Caco-2 (cell line): ENCODE data around the gene RIPOR3. TPM values are rescaled to one million over a fixed set of nuclear protein-coding genes. Genes with fewer than 3 reads are reported as not detected.

ENCODE experiments used
- BruUV-seq: library from RNA; stranded (reverse); fragments of 400-500 nt; replicated peaks from 2 replicates; lab custom pipeline; 2021; lab: Mats Ljungman, UMichigan
- CTCF ChIA-PET: fragments of 300-600 bp; sonication (Branson Sonifier 250); formaldehyde crosslinking; loops from one replicate; lab custom pipeline; 2022; ENCODE audit warnings: antibody characterized with exemption; lab: Charles Lee
- POLR2A ChIA-PET: fragments of 300-600 bp; sonication (Branson Sonifier 250); formaldehyde crosslinking; loops from one replicate; lab custom pipeline; 2022; ENCODE audit warnings: antibody characterized with exemption; lab: Charles Lee
- DNase-seq, 2 experiments: peaks; one replicate each; pipeline versions ENCODE4 v3.0.0 to v3.0.0-alpha.2; 2020 to 2022
- H3K27me3 ChIP-seq: replicated peaks from 2 replicates; pipeline ENCODE4 v1.6.0; 2011; ENCODE audit warnings: low read length; ENCODE audit not compliant: control insufficient read depth, insufficient read depth
- H3K36me3 ChIP-seq: 2 replicates; pipeline ENCODE4 v1.5.1; 2011; ENCODE audit warnings: low read length; ENCODE audit not compliant: control insufficient read depth, insufficient read depth
- H3K4me1 ChIP-seq: fragments of 250-450 bp; sonication (Bioruptor Pico); 2 replicates; pipeline ENCODE4 v1.5.1; 2020; ENCODE audit warnings: mild to moderate bottlenecking
- H3K4me3 ChIP-seq: 2 replicates; pipeline ENCODE4 v1.5.1; 2011; ENCODE audit warnings: low read depth, mild to moderate bottlenecking, control low read depth, low read length
- H3K9me3 ChIP-seq: fragments of 250-450 bp; sonication (Bioruptor Pico); 2 replicates; pipeline ENCODE4 v1.5.1; 2020; ENCODE audit warnings: mild to moderate bottlenecking, moderate library complexity
- H3K27ac Mint-ChIP-seq: one replicate; pipeline ENCODE4 v1.8.0; 2022; ENCODE audit warnings: mixed read lengths; ENCODE audit not compliant: unreplicated experiment
- H3K27me3 Mint-ChIP-seq: one replicate; pipeline ENCODE4 v1.8.0; 2022; ENCODE audit warnings: mixed read lengths; ENCODE audit not compliant: insufficient read depth, unreplicated experiment
- H3K36me3 Mint-ChIP-seq: one replicate; pipeline ENCODE4 v1.8.0; 2022; ENCODE audit warnings: mild to moderate bottlenecking, mixed read lengths; ENCODE audit not compliant: insufficient read depth, unreplicated experiment
- H3K4me1 Mint-ChIP-seq: one replicate; pipeline ENCODE4 v1.8.0; 2022; ENCODE audit warnings: low read depth, mixed read lengths; ENCODE audit not compliant: unreplicated experiment
- H3K4me3 Mint-ChIP-seq: one replicate; pipeline ENCODE4 v1.8.0; 2022; ENCODE audit warnings: mild to moderate bottlenecking, moderate library complexity, mixed read lengths; ENCODE audit not compliant: unreplicated experiment
- H3K9me3 Mint-ChIP-seq: one replicate; pipeline ENCODE4 v1.8.0; 2022; ENCODE audit warnings: mixed read lengths; ENCODE audit not compliant: unreplicated experiment
- CTCF ChIP-seq, 2 experiments: fragments of 200-600 bp in 1 of 2; IDR thresholded peaks; 1 replicate in 1 of 2; 2 replicates in 1 of 2; pipeline versions ENCODE4 v1.5.1 to v1.8.0; 2011 to 2022; ENCODE audit warnings: antibody characterized with exemption in 1 of 2, control low read depth in 1 of 2, inconsistent platforms in 1 of 2, low read depth in 1 of 2, low read length in 1 of 2, mild to moderate bottlenecking in 1 of 2, moderate library complexity in 1 of 2; ENCODE audit not compliant: insufficient read depth in 1 of 2, severe bottlenecking in 1 of 2, unreplicated experiment in 1 of 2
- intact Hi-C: fragments of 100-400 bp; cut with micrococcal nuclease; formaldehyde crosslinking; loops from one replicate; pipeline ENCODE4 v1.10.0; 2022; ENCODE audit not compliant: unreplicated experiment
- total RNA-seq: library from RNA; stranded (reverse); gene quantifications from 2 replicates; pipeline ENCODE4 v1.2.3, GENCODE V29; 2022

Gene RIPOR3
- total RNA-seq, 1 experiment from 2014 or later: 0.18 TPM

DNA sequence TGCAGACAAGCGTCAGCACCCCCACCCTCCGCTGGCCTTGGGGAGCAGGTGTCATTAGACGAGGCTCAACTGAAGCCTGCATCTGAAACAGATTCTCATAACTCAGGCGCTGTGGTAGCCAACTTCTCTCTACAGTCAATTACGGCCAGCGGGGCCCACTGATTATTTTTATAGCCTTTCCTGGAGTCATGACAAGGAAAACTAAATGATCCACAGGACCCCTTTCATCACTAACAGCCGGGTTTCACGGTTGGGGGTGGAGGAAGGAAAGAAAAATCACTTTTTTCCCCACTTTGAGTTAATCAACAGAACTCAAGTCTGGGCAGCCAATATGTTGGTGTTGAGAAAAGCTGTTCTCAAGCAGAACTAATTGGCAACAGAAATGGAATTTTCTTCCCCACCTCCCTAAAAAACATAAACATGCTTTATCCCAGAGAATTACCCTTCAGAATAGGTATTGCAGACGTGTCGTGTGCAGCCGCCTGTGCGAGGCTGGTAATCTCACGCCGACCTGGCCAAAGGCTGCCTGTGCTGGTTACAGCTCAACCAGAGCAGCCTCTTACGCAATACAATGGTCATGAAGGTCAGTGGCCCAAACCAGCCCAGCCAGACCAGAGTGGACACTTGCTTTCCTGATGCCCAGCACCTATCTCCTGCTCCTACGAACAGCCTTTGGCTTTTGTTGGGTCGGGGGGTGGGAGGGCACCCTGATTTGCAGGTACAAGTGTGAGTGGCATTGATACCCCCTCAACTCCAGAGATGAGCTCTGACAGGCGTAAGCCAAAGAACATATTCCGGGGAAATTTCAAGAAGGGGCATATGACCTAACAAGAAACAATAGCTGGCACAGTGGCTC, 11.0 kb downstream of the RIPOR3 start:
- H3K4me1 ChIP-seq: peaks cover 50% of the 10 kb centered on the region
- no peak for TF ChIP-seq CTCF (IDR thresholded peaks at IDR 0.05; ENCODE audit: insufficient read depth in 1 of 2, low read depth in 1 of 2, low read length in 1 of 2, severe bottlenecking in 1 of 2, unreplicated experiment in 1 of 2)
- peak; percentile 90 to 93 for DNase-seq
- H3K27me3 ChIP-seq: no peaks in the 10 kb centered on the region
- H3K9me3 ChIP-seq: no peaks in the 10 kb centered on the region
- ChIA-PET POLR2A (interaction anchor here (0.6 to 1.4 kb wide), 3 partner anchors 16 to 31 kb away, joined by 3 to 5 read pairs (median 4); no protein-coding TSS in a partner anchor), CTCF (interaction anchor here (0.5 to 2.4 kb wide), 11 partner anchors 13 to 292 kb away, joined by 3 to 18 read pairs (median 6); no protein-coding TSS in a partner anchor)
- intact Hi-C loops: loop anchor here (1.0 kb wide), 2 partner anchors 10 to 33 kb away; no protein-coding TSS in a partner anchor
- H3K4me1 Mint-ChIP-seq: peaks cover 45% of the 10 kb centered on the region
- no peaks in the 10 kb centered on the region for H3K36me3 ChIP-seq
- peaks cover 12% of the 10 kb centered on the region for H3K36me3 Mint-ChIP-seq
- H3K27me3 Mint-ChIP-seq: no peaks in the 10 kb centered on the region
- H3K27ac Mint-ChIP-seq: peak overlapping the region; percentile 67
- no peaks in the 10 kb centered on the region for H3K9me3 Mint-ChIP-seq
- no TSS peak for BruUV-seq
- no peak overlapping the region for H3K4me3 ChIP-seq
- peak overlapping the region; percentile 25 for H3K4me3 Mint-ChIP-seq

DNA sequence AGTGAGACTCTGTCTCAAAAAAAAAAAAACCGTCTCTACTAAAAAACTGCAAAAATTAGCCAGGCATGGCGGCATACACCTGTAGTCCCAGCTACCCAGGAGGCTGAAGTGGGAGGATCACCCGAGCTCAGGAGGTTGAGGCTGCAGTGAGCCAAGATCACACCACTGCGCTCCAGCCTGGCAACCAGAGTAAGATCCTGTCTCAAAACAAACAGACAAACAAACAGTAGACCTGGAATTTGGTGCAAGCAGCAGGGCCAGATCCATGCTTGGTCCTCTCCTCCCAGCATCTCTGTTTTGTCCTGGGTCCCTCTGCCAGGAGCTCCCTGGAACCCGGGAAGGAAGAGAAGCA, 11.6 kb downstream of the RIPOR3 start:
- CTCF ChIA-PET: interaction anchor here (0.8 to 2.4 kb wide), 3 partner anchors 17 to 111 kb away, joined by 3 to 18 read pairs (median 6); no protein-coding TSS in a partner anchor
- POLR2A ChIA-PET: interaction anchor here (1.4 kb wide), 1 partner anchor 16 kb away, joined by 4 read pairs; no protein-coding TSS in a partner anchor
- Mint-ChIP-seq H3K9me3 (no peaks in the 10 kb centered on the region), H3K36me3 (peaks cover 12% of the 10 kb centered on the region), H3K4me3 (no peak overlapping the region), H3K4me1 (peaks cover 45% of the 10 kb centered on the region), H3K27ac (peak overlapping the region; percentile 67), H3K27me3 (no peaks in the 10 kb centered on the region)
- intact Hi-C loops: loop anchor here (1.0 kb wide), 2 partner anchors 9 to 34 kb away; no protein-coding TSS in a partner anchor
- Histone ChIP-seq H3K9me3 (no peaks in the 10 kb centered on the region), H3K36me3 (no peaks in the 10 kb centered on the region), H3K27me3 (no peaks in the 10 kb centered on the region), H3K4me3 (no peak overlapping the region), H3K4me1 (peaks cover 55% of the 10 kb centered on the region)
- DNase-seq: peak in 1 of 2 experiments; percentile 42
- no peak for TF ChIP-seq CTCF (IDR thresholded peaks at IDR 0.05; ENCODE audit: insufficient read depth in 1 of 2, low read depth in 1 of 2, low read length in 1 of 2, severe bottlenecking in 1 of 2, unreplicated experiment in 1 of 2)
- no TSS peak for BruUV-seq

- Histone ChIP-seq H3K4me1 (peaks cover 67% of the 10 kb centered on the region), H3K27me3 (no peaks in the 10 kb centered on the region), H3K4me3 (no peak overlapping the region), H3K36me3 (no peaks in the 10 kb centered on the region), H3K9me3 (no peaks in the 10 kb centered on the region)
- no TSS peak for BruUV-seq
- no peak overlapping the region for H3K4me3 Mint-ChIP-seq
- CTCF ChIA-PET: interaction anchor here (0.6 to 1.9 kb wide), 3 partner anchors 15 to 71 kb away, joined by 3 to 8 read pairs (median 3); no protein-coding TSS in a partner anchor
- peak; percentile 42 to 82 for DNase-seq
- H3K27ac Mint-ChIP-seq: peak overlapping the region; percentile 18
- H3K27me3 Mint-ChIP-seq: no peaks in the 10 kb centered on the region
- intact Hi-C loops: no loop called here
- peaks cover 12% of the 10 kb centered on the region for H3K36me3 Mint-ChIP-seq
- TF ChIP-seq CTCF (IDR thresholded peaks at IDR 0.05; ENCODE audit: insufficient read depth in 1 of 2, low read depth in 1 of 2, low read length in 1 of 2, severe bottlenecking in 1 of 2, unreplicated experiment in 1 of 2): no peak
- peaks cover 50% of the 10 kb centered on the region for H3K4me1 Mint-ChIP-seq
- POLR2A ChIA-PET: interaction anchor here (0.7 kb wide), 2 partner anchors 13 to 191 kb away, joined by 8 to 11 read pairs; partner anchors contain the start of gene RIPOR3
- H3K9me3 Mint-ChIP-seq: no peaks in the 10 kb centered on the region
These were observed 13.0 kb downstream of the RIPOR3 start for GRCh38 chr20:50678169-50678898.
